ENCODE measurements around the gene DDB1.

DNA sequence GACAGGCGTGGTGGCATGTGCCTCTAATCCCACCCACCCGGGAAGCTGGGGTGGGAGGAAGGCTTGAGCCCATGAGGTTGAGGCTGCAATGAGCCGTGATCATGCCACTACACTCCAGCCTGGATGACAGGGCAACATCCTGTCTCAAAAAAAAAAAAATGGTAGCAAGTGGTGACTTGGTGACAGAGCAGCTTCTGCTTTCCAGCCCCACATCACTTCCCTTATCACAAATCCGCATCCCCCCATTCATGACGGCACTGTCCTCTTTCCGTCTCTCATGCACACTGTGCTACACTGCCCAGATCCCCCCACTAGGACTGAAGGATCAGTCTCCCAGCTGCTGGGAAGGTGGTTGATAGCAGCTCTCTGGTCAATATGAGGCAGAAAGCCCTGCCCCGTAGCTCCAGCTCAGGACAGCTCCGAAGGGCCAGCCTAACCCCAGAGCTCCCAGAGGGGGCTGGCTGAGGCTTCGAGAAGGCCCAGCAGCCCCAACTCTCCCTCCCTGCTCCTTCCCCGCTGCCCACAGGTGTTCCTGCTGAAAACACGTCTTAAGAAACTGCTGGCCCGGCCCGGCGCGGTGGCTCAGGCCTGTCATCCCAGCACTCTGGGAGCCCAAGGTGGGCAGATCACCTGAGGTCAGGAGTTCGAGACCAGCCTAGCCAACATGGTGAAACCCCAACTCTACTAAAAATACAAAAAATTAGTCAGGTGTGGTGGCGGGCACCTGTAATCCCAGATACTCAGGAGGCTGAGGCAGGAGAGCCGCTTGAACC lies 76.0 kb downstream of the DDB1 start:
- TF ChIP-seq, protein P1, sequence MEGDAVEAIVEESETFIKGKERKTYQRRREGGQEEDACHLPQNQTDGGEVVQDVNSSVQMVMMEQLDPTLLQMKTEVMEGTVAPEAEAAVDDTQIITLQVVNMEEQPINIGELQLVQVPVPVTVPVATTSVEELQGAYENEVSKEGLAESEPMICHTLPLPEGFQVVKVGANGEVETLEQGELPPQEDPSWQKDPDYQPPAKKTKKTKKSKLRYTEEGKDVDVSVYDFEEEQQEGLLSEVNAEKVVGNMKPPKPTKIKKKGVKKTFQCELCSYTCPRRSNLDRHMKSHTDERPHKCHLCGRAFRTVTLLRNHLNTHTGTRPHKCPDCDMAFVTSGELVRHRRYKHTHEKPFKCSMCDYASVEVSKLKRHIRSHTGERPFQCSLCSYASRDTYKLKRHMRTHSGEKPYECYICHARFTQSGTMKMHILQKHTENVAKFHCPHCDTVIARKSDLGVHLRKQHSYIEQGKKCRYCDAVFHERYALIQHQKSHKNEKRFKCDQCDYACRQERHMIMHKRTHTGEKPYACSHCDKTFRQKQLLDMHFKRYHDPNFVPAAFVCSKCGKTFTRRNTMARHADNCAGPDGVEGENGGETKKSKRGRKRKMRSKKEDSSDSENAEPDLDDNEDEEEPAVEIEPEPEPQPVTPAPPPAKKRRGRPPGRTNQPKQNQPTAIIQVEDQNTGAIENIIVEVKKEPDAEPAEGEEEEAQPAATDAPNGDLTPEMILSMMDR (IDR thresholded peaks at IDR 0.05), result no peak
- no peak for TF ChIP-seq POLR2A (IDR thresholded peaks at IDR 0.05)
